HEK293 (cell line): Measurements from ENCODE around the gene HMCN2.

Experiments used
- CTCF ChIA-PET: fragments of 350-600 bp; formaldehyde crosslinking; extraction: SDS; loops from one replicate; lab custom pipeline; 2021; ENCODE audit warnings: antibody characterized with exemption; lab: Yijun Ruan, JAX
- POLR2A ChIA-PET: fragments of 300-600 bp; formaldehyde crosslinking; extraction: SDS; loops from one replicate; lab custom pipeline; 2020; ENCODE audit warnings: antibody characterized with exemption, inconsistent platforms; lab: Yijun Ruan, JAX
- H3K27ac ChIP-seq: fragments of 200-500 bp; sonication (Bioruptor generic); 2 replicates; pipeline ENCODE4 v1.5.1; 2014; ENCODE audit warnings: low read depth, low read length, control low read depth, inconsistent platforms; ENCODE audit errors: extremely low read depth
- H3K36me3 ChIP-seq, 2 experiments: fragments of 200-500 bp in 1 of 2; sonication (Bioruptor generic) in 1 of 2; 1 replicate in 1 of 2; 2 replicates in 1 of 2; pipeline ENCODE4 v1.5.1; 2014 to 2017; ENCODE audit warnings: inconsistent platforms in 2 of 2, low read length in 2 of 2; ENCODE audit not compliant: control insufficient read depth in 2 of 2, insufficient read depth in 1 of 2
- H3K4me1 ChIP-seq: fragments of 200-500 bp; sonication (Bioruptor generic); 2 replicates; pipeline ENCODE4 v1.5.1; 2014; ENCODE audit warnings: mild to moderate bottlenecking, low read length, inconsistent platforms; ENCODE audit not compliant: control insufficient read depth, insufficient read depth
- H3K4me3 ChIP-seq: 2 replicates; pipeline ENCODE4 v1.5.1; 2011; ENCODE audit warnings: low read depth, mild to moderate bottlenecking, control low read depth, low read length, moderate library complexity
- H3K9me3 ChIP-seq: fragments of 200-500 bp; sonication (Bioruptor generic); 2 replicates; pipeline ENCODE4 v1.5.1; 2014; ENCODE audit warnings: low read depth, low read length, inconsistent platforms; ENCODE audit not compliant: control insufficient read depth, insufficient read depth
- ZNF114 ChIP-seq: fragments of 450-650 bp; formaldehyde crosslinking; IDR thresholded peaks from 2 replicates; pipeline ENCODE4 v1.5.0; 2017; ENCODE audit warnings: missing biosample characterization, missing genetic modification characterization
- ZNF121 ChIP-seq: fragments of 450-650 bp; formaldehyde crosslinking; IDR thresholded peaks from 2 replicates; pipeline ENCODE4 v1.5.1; 2016; ENCODE audit warnings: missing biosample characterization, missing genetic modification characterization
- ZNF138 ChIP-seq: fragments of 450-650 bp; formaldehyde crosslinking; IDR thresholded peaks from 2 replicates; pipeline ENCODE4 v1.5.1; 2016; ENCODE audit warnings: missing biosample characterization, missing genetic modification characterization, borderline replicate concordance
- ZNF155 ChIP-seq: fragments of 450-650 bp; formaldehyde crosslinking; IDR thresholded peaks from 2 replicates; pipeline ENCODE4 v1.5.1; 2016; ENCODE audit warnings: missing biosample characterization, missing genetic modification characterization
- ZNF2 ChIP-seq: fragments of 450-650 bp; formaldehyde crosslinking; IDR thresholded peaks from 2 replicates; pipeline ENCODE4 v1.5.1; 2016; ENCODE audit warnings: missing biosample characterization, missing genetic modification characterization
- ZNF239 ChIP-seq: fragments of 450-650 bp; formaldehyde crosslinking; IDR thresholded peaks from 2 replicates; pipeline ENCODE4 v1.5.1; 2016; ENCODE audit warnings: missing biosample characterization, missing genetic modification characterization
- ZNF266 ChIP-seq: fragments of 450-650 bp; formaldehyde crosslinking; IDR thresholded peaks from 2 replicates; pipeline ENCODE4 v1.5.1; 2016; ENCODE audit warnings: missing biosample characterization, missing genetic modification characterization, low read depth
- ZNF292 ChIP-seq: fragments of 450-650 bp; formaldehyde crosslinking; IDR thresholded peaks from 2 replicates; pipeline ENCODE4 v1.5.1; 2016; ENCODE audit warnings: low read depth, missing biosample characterization, missing genetic modification characterization, borderline replicate concordance
- ZNF514 ChIP-seq: fragments of 450-650 bp; formaldehyde crosslinking; IDR thresholded peaks from 2 replicates; pipeline ENCODE4 v1.5.1; 2016; ENCODE audit warnings: missing biosample characterization, missing genetic modification characterization
- ZNF610 ChIP-seq: fragments of 450-650 bp; formaldehyde crosslinking; IDR thresholded peaks from 2 replicates; pipeline ENCODE4 v1.5.1; 2016; ENCODE audit warnings: missing biosample characterization, missing genetic modification characterization, borderline replicate concordance
- ZNF76 ChIP-seq: fragments of 450-650 bp; formaldehyde crosslinking; IDR thresholded peaks from 2 replicates; pipeline ENCODE4; 2016; ENCODE audit warnings: low read depth, missing biosample characterization, missing genetic modification characterization, borderline replicate concordance
- ZNF768 ChIP-seq: fragments of 450-650 bp; formaldehyde crosslinking; IDR thresholded peaks from 2 replicates; pipeline ENCODE4 v1.5.1; 2018; ENCODE audit warnings: missing biosample characterization, mild to moderate bottlenecking, missing genetic modification characterization
- ZNF843 ChIP-seq: fragments of 450-650 bp; formaldehyde crosslinking; IDR thresholded peaks from 2 replicates; pipeline ENCODE4 v1.5.1; 2016; ENCODE audit warnings: missing biosample characterization, missing genetic modification characterization
- ZSCAN16 ChIP-seq: fragments of 450-650 bp; formaldehyde crosslinking; IDR thresholded peaks from 2 replicates; pipeline ENCODE4 v1.5.1; 2016; ENCODE audit warnings: missing biosample characterization, missing genetic modification characterization
- ZSCAN23 ChIP-seq: fragments of 450-650 bp; formaldehyde crosslinking; IDR thresholded peaks from 2 replicates; pipeline ENCODE4 v1.5.1; 2016; ENCODE audit warnings: missing biosample characterization, missing genetic modification characterization
- ZSCAN30 ChIP-seq: fragments of 450-650 bp; IDR thresholded peaks from 2 replicates; pipeline ENCODE4 v1.5.1; 2018; ENCODE audit warnings: missing biosample characterization, mild to moderate bottlenecking, missing genetic modification characterization, moderate library complexity
- TF ChIP-seq, protein P1 (sequence below): fragments of 450-650 bp; formaldehyde crosslinking; IDR thresholded peaks from 2 replicates; pipeline ENCODE4 v1.5.1; 2016; ENCODE audit warnings: missing biosample characterization, missing genetic modification characterization
- TF ChIP-seq, protein P2 (sequence below): fragments of 450-650 bp; formaldehyde crosslinking; IDR thresholded peaks from 2 replicates; pipeline ENCODE4 v1.5.1; 2017; ENCODE audit warnings: missing biosample characterization, missing genetic modification characterization
- TF ChIP-seq, protein P3 (sequence below): fragments of 450-650 bp; formaldehyde crosslinking; IDR thresholded peaks from 2 replicates; pipeline ENCODE4 v1.5.1; 2016; ENCODE audit warnings: missing biosample characterization, missing genetic modification characterization
- TF ChIP-seq, protein P4 (sequence below): fragments of 450-650 bp; formaldehyde crosslinking; IDR thresholded peaks from 2 replicates; pipeline ENCODE4 v1.5.1; 2017; ENCODE audit warnings: missing biosample characterization, mild to moderate bottlenecking, missing genetic modification characterization, moderate library complexity
- TF ChIP-seq, protein P5 (sequence below): fragments of 450-650 bp; formaldehyde crosslinking; optimal IDR thresholded peaks from 2 replicates; pipeline ENCODE3; 2016; ENCODE audit warnings: missing biosample characterization, mild to moderate bottlenecking, missing genetic modification characterization
- TF ChIP-seq, protein P6 (sequence below): fragments of 450-650 bp; formaldehyde crosslinking; IDR thresholded peaks from 2 replicates; pipeline ENCODE4 v1.5.1; 2017; ENCODE audit warnings: missing biosample characterization, missing genetic modification characterization

HMCN2 gene

DNA sequence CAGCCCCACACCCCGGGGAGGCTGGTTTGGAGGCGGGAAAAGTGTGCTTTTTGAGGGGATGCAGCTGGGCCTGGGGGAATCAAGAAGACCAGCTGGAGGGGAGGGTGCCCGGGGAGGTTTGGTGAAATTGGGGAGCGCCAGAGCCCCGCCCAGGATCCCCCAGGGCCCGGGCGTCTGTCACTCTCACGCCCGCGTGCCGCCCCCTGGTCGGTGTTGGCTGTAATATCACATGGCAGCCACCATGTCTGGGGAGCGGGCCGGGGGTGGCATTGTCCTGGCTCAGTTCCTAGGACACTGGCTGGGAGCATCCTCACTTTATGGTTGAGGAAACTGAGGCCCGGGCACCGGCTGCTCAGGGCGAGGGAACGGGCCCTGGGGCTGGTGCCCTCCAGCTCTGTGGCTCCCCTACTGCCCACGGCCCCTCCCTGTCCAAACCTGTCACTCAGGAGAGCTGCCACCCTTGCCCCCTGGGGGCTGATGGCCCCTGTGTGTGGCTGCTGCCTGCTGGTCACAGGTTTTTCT, 206.7 kb downstream of the HMCN2 start (continued):
- TF ChIP-seq ZNF121 (tag by site-specific recombination) (no peak), ZSCAN30 (tag by site-specific recombination) (no peak)

DNA sequence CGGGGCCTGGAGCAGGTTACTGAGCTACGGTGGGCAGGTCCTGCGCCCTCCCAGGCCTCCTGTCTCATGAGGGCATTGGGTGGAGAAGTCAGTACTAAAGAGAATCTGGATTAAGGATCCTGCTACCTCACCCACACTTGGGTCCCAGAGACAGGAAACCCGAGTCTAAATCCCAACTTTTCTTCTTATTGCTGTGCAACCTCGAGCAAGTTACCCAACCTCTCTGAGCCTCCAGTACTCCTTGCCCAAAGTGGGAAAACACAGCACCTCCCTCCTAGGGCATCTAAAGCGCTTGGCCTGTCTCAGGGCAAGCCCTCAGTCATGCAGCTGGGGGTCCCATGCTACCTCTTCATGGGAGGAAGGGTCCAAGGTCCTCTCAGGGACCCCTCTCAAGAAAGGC, 207.4 kb downstream of the HMCN2 start:
- Histone ChIP-seq H3K27ac (no peak overlapping the region), H3K36me3 (peaks cover 0 to 11% of the 10 kb centered on the region in 2 experiments; a peak in 1 of 3 replicates)
- no peak for TF ChIP-seq ZSCAN16
- TF ChIP-seq ZNF114 (tag by site-specific recombination), result no peak
- TF ChIP-seq, protein P1, sequence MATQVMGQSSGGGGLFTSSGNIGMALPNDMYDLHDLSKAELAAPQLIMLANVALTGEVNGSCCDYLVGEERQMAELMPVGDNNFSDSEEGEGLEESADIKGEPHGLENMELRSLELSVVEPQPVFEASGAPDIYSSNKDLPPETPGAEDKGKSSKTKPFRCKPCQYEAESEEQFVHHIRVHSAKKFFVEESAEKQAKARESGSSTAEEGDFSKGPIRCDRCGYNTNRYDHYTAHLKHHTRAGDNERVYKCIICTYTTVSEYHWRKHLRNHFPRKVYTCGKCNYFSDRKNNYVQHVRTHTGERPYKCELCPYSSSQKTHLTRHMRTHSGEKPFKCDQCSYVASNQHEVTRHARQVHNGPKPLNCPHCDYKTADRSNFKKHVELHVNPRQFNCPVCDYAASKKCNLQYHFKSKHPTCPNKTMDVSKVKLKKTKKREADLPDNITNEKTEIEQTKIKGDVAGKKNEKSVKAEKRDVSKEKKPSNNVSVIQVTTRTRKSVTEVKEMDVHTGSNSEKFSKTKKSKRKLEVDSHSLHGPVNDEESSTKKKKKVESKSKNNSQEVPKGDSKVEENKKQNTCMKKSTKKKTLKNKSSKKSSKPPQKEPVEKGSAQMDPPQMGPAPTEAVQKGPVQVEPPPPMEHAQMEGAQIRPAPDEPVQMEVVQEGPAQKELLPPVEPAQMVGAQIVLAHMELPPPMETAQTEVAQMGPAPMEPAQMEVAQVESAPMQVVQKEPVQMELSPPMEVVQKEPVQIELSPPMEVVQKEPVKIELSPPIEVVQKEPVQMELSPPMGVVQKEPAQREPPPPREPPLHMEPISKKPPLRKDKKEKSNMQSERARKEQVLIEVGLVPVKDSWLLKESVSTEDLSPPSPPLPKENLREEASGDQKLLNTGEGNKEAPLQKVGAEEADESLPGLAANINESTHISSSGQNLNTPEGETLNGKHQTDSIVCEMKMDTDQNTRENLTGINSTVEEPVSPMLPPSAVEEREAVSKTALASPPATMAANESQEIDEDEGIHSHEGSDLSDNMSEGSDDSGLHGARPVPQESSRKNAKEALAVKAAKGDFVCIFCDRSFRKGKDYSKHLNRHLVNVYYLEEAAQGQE (tag by site-specific recombination), result no peak
- TF ChIP-seq ZNF843 (tag by site-specific recombination), result no peak
- TF ChIP-seq ZSCAN23 (tag by site-specific recombination), result no peak
- peak; percentile 89 for TF ChIP-seq ZNF768 (tag by site-specific recombination)
- no peak for TF ChIP-seq ZNF514 (tag by site-specific recombination)
- TF ChIP-seq, all 188 proteins: peak for 1
- CTCF ChIA-PET, result interaction anchor here (0.6 to 0.9 kb wide), 2 partner anchors 103 to 235 kb away, joined by 3 read pairs; no protein-coding TSS in a partner anchor
- Histone ChIP-seq H3K4me1 (no peaks in the 10 kb centered on the region), H3K4me3 (no peak overlapping the region), H3K9me3 (no peaks in the 10 kb centered on the region)
- POLR2A ChIA-PET, result no interaction called here

DNA sequence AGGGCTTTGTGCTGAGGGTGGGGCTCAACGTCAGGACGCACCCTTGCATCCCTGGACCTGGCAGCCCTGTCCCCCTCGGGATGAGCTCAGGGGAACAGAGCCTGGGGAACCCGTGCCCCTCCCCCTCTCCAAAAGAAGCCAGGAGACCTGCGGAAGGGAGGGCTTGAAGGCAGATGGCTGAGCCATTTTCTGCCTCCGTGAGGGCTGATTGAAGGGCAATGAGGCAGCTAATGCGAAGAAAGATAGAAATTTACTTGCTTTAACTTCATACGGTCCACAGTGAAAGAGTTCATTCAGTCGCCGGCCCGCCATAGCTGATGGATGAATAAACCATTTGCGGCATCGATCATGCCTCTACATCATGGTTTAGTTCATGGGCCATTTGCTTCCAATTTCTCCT, 208.0 kb downstream of the HMCN2 start:
- ChIA-PET CTCF (interaction anchor here (0.6 to 1.8 kb wide), 4 partner anchors 11 to 236 kb away, joined by 3 to 8 read pairs (median 3); no protein-coding TSS in a partner anchor), POLR2A (no interaction called here)
- no peak overlapping the region for H3K4me3 ChIP-seq
- peaks cover 0 to 11% of the 10 kb centered on the region in 2 experiments; a peak in 1 of 3 replicates for H3K36me3 ChIP-seq
- no peaks in the 10 kb centered on the region for H3K4me1 ChIP-seq
- no peak overlapping the region for H3K27ac ChIP-seq
- no peaks in the 10 kb centered on the region for H3K9me3 ChIP-seq
- TF ChIP-seq ZNF610 (tag by site-specific recombination), result no peak
- TF ChIP-seq ZNF138, result no peak
- TF ChIP-seq ZNF155 (tag by site-specific recombination), result no peak
- TF ChIP-seq, protein P2, sequence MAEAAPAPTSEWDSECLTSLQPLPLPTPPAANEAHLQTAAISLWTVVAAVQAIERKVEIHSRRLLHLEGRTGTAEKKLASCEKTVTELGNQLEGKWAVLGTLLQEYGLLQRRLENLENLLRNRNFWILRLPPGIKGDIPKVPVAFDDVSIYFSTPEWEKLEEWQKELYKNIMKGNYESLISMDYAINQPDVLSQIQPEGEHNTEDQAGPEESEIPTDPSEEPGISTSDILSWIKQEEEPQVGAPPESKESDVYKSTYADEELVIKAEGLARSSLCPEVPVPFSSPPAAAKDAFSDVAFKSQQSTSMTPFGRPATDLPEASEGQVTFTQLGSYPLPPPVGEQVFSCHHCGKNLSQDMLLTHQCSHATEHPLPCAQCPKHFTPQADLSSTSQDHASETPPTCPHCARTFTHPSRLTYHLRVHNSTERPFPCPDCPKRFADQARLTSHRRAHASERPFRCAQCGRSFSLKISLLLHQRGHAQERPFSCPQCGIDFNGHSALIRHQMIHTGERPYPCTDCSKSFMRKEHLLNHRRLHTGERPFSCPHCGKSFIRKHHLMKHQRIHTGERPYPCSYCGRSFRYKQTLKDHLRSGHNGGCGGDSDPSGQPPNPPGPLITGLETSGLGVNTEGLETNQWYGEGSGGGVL, result no peak
- TF ChIP-seq ZNF266, result no peak
- TF ChIP-seq, protein P3, sequence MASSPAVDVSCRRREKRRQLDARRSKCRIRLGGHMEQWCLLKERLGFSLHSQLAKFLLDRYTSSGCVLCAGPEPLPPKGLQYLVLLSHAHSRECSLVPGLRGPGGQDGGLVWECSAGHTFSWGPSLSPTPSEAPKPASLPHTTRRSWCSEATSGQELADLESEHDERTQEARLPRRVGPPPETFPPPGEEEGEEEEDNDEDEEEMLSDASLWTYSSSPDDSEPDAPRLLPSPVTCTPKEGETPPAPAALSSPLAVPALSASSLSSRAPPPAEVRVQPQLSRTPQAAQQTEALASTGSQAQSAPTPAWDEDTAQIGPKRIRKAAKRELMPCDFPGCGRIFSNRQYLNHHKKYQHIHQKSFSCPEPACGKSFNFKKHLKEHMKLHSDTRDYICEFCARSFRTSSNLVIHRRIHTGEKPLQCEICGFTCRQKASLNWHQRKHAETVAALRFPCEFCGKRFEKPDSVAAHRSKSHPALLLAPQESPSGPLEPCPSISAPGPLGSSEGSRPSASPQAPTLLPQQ (tag by site-specific recombination), result no peak
- no peak for TF ChIP-seq ZNF239 (tag by site-specific recombination)
- TF ChIP-seq ZNF76 (tag by site-specific recombination), result no peak
- no peak for TF ChIP-seq ZNF292 (tag by site-specific recombination)
- TF ChIP-seq ZNF2 (tag by site-specific recombination), result no peak
- TF ChIP-seq, protein P4, sequence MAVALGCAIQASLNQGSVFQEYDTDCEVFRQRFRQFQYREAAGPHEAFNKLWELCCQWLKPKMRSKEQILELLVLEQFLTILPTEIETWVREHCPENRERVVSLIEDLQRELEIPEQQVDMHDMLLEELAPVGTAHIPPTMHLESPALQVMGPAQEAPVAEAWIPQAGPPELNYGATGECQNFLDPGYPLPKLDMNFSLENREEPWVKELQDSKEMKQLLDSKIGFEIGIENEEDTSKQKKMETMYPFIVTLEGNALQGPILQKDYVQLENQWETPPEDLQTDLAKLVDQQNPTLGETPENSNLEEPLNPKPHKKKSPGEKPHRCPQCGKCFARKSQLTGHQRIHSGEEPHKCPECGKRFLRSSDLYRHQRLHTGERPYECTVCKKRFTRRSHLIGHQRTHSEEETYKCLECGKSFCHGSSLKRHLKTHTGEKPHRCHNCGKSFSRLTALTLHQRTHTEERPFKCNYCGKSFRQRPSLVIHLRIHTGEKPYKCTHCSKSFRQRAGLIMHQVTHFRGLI (tag by site-specific recombination), result no peak
- TF ChIP-seq, protein P5, sequence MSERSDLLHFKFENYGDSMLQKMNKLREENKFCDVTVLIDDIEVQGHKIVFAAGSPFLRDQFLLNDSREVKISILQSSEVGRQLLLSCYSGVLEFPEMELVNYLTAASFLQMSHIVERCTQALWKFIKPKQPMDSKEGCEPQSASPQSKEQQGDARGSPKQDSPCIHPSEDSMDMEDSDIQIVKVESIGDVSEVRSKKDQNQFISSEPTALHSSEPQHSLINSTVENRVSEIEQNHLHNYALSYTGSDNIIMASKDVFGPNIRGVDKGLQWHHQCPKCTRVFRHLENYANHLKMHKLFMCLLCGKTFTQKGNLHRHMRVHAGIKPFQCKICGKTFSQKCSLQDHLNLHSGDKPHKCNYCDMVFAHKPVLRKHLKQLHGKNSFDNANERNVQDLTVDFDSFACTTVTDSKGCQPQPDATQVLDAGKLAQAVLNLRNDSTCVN (tag by site-specific recombination), result no peak
- TF ChIP-seq, protein P6, sequence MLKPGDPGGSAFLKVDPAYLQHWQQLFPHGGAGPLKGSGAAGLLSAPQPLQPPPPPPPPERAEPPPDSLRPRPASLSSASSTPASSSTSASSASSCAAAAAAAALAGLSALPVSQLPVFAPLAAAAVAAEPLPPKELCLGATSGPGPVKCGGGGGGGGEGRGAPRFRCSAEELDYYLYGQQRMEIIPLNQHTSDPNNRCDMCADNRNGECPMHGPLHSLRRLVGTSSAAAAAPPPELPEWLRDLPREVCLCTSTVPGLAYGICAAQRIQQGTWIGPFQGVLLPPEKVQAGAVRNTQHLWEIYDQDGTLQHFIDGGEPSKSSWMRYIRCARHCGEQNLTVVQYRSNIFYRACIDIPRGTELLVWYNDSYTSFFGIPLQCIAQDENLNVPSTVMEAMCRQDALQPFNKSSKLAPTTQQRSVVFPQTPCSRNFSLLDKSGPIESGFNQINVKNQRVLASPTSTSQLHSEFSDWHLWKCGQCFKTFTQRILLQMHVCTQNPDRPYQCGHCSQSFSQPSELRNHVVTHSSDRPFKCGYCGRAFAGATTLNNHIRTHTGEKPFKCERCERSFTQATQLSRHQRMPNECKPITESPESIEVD (tag by site-specific recombination), result no peak
